Astrocyte (in vitro differentiated cells and primary cell): Measurements from ENCODE around the gene LAIR2. TPM values are rescaled to one million over a fixed set of nuclear protein-coding genes. Genes with fewer than 3 reads are reported as not detected.
A peak's percentile ranks its signal among the peaks of the same experiment; 100 is the strongest.

Experiments used
- DNase-seq: peaks from one replicate; pipeline ENCODE4 v3.0.0-alpha.2; 2010; ENCODE audit warnings: low read depth
- FAIRE-seq: peaks from 2 replicates; lab custom pipeline; 2011; peaks lifted over from hg19 to GRCh38; lab: Jason Lieb, UNC
- H2AFZ ChIP-seq: 2 replicates; pipeline ENCODE4 v1.6.0; 2012; ENCODE audit warnings: low read depth, low read length, inconsistent platforms
- H3K27ac ChIP-seq: 2 replicates; pipeline ENCODE4 v1.5.1; 2011; ENCODE audit warnings: low read depth, low read length, inconsistent platforms
- H3K27me3 ChIP-seq: 2 replicates; pipeline ENCODE4 v1.6.0; 2011; ENCODE audit warnings: low read length, inconsistent platforms; ENCODE audit not compliant: insufficient read depth
- H3K36me3 ChIP-seq: 2 replicates; pipeline ENCODE4 v1.5.1; 2011; ENCODE audit warnings: low read length, inconsistent platforms; ENCODE audit not compliant: insufficient read depth
- H3K4me1 ChIP-seq: 2 replicates; pipeline ENCODE4 v1.5.1; 2011; ENCODE audit warnings: low read length, inconsistent platforms; ENCODE audit not compliant: insufficient read depth
- H3K4me2 ChIP-seq: 2 replicates; pipeline ENCODE4 v1.6.0; 2012; ENCODE audit warnings: low read length, inconsistent platforms
- H3K4me3 ChIP-seq: 2 replicates; pipeline ENCODE4 v1.5.1; 2011; ENCODE audit warnings: low read depth, mild to moderate bottlenecking, low read length, inconsistent platforms; ENCODE audit not compliant: insufficient read depth
- H3K79me2 ChIP-seq: 2 replicates; pipeline ENCODE4 v1.6.0; 2012; ENCODE audit warnings: mild to moderate bottlenecking, low read length, inconsistent platforms; ENCODE audit not compliant: insufficient read depth
- H3K9ac ChIP-seq: 2 replicates; pipeline ENCODE4 v1.6.0; 2012; ENCODE audit warnings: mild to moderate bottlenecking, low read length, inconsistent platforms
- H3K9me3 ChIP-seq: 2 replicates; pipeline ENCODE4 v1.5.1; 2012; ENCODE audit warnings: low read depth, mild to moderate bottlenecking, low read length, inconsistent platforms; ENCODE audit not compliant: insufficient read depth
- H4K20me1 ChIP-seq: 2 replicates; pipeline ENCODE4 v1.6.0; 2012; ENCODE audit warnings: low read length, inconsistent platforms; ENCODE audit not compliant: insufficient read depth
- H3K27ac Mint-ChIP-seq: one replicate; pipeline ENCODE4 v1.8.0; 2021; ENCODE audit warnings: mild to moderate bottlenecking, mixed read lengths; ENCODE audit not compliant: unreplicated experiment
- H3K27me3 Mint-ChIP-seq: one replicate; pipeline ENCODE4 v1.8.0; 2021; ENCODE audit warnings: low read depth, mixed read lengths; ENCODE audit not compliant: unreplicated experiment
- H3K36me3 Mint-ChIP-seq: one replicate; pipeline ENCODE4 v1.8.0; 2021; ENCODE audit warnings: low read depth, mixed read lengths; ENCODE audit not compliant: unreplicated experiment
- H3K4me1 Mint-ChIP-seq: one replicate; pipeline ENCODE4 v1.8.0; 2021; ENCODE audit warnings: low read depth, mixed read lengths; ENCODE audit not compliant: unreplicated experiment
- H3K4me3 Mint-ChIP-seq: one replicate; pipeline ENCODE4 v1.8.0; 2021; ENCODE audit warnings: mild to moderate bottlenecking, moderate library complexity, mixed read lengths; ENCODE audit not compliant: unreplicated experiment
- H3K9me3 Mint-ChIP-seq: one replicate; pipeline ENCODE4 v1.8.0; 2021; ENCODE audit warnings: mild to moderate bottlenecking, mixed read lengths; ENCODE audit not compliant: unreplicated experiment
- CTCF ChIP-seq: IDR thresholded peaks from 2 replicates; pipeline ENCODE4 v1.5.1; 2011; ENCODE audit warnings: low read depth, mild to moderate bottlenecking, inconsistent platforms, low read length, moderate library complexity; ENCODE audit not compliant: insufficient read depth
- EZH2 ChIP-seq: IDR thresholded peaks from 2 replicates; pipeline ENCODE4 v1.6.1; 2012; ENCODE audit warnings: mild to moderate bottlenecking, low read length, inconsistent platforms; ENCODE audit not compliant: insufficient read depth
- total RNA-seq: library from RNA; stranded (reverse); gene quantifications from 2 replicates; pipeline ENCODE4 v1.2.1, GENCODE V29; 2021

LAIR2 gene
- total RNA-seq, 1 donor from 2014 or later, result not detected

- H3K9me3 ChIP-seq, result no peaks in the 10 kb centered on the region
- H3K27me3 Mint-ChIP-seq, result no peaks in the 10 kb centered on the region
- H3K27ac ChIP-seq, result no peak overlapping the region
- H3K79me2 ChIP-seq, result peaks cover 98% of the 10 kb centered on the region
- H3K9me3 Mint-ChIP-seq, result peaks cover 2% of the 10 kb centered on the region
- H3K36me3 ChIP-seq, result peaks cover 36% of the 10 kb centered on the region
- FAIRE-seq (no peak), DNase-seq (no peak)
- no peak overlapping the region for H3K4me2 ChIP-seq
- peaks cover 27% of the 10 kb centered on the region for H3K36me3 Mint-ChIP-seq
- peak overlapping the region; percentile 14 for H3K4me3 Mint-ChIP-seq
- H2AFZ ChIP-seq, result no peak overlapping the region
- H3K4me1 ChIP-seq, result peaks cover 17% of the 10 kb centered on the region
- no peak overlapping the region for H3K27ac Mint-ChIP-seq
- no peak overlapping the region for H3K4me3 ChIP-seq
- H3K27me3 ChIP-seq, result no peaks in the 10 kb centered on the region
- TF ChIP-seq EZH2, result no peak
- no peak for TF ChIP-seq CTCF
- H3K4me1 Mint-ChIP-seq, result peaks cover 19% of the 10 kb centered on the region
- H4K20me1 ChIP-seq, result peaks cover 98% of the 10 kb centered on the region
- H3K9ac ChIP-seq, result no peak overlapping the region
Observed at GRCh38 chr19:54454781-54455675, 47.6 kb upstream of the LAIR2 start.

GRCh38 chr19:54455786-54456422, 46.7 kb upstream of the LAIR2 start:
- H2AFZ ChIP-seq, result no peak overlapping the region

More at GRCh38 chr19:54455786-54456422, 46.7 kb upstream of the LAIR2 start:
- peaks cover 94% of the 10 kb centered on the region for H4K20me1 ChIP-seq
- H3K4me1 ChIP-seq, result peaks cover 13% of the 10 kb centered on the region
- Mint-ChIP-seq H3K9me3 (peaks cover 1% of the 10 kb centered on the region), H3K36me3 (peaks cover 27% of the 10 kb centered on the region), H3K27me3 (no peaks in the 10 kb centered on the region), H3K4me1 (peaks cover 16% of the 10 kb centered on the region), H3K4me3 (no peak overlapping the region), H3K27ac (no peak overlapping the region)
- peaks cover 92% of the 10 kb centered on the region for H3K79me2 ChIP-seq
- peaks cover 36% of the 10 kb centered on the region for H3K36me3 ChIP-seq
- H3K27me3 ChIP-seq, result no peaks in the 10 kb centered on the region
- H3K9me3 ChIP-seq, result no peaks in the 10 kb centered on the region
- no peak overlapping the region for H3K27ac ChIP-seq
- TF ChIP-seq EZH2, result no peak
- no peak for TF ChIP-seq CTCF
- no peak overlapping the region for H3K4me3 ChIP-seq
- H3K4me2 ChIP-seq, result no peak overlapping the region
- FAIRE-seq, result no peak
- no peak overlapping the region for H3K9ac ChIP-seq
- DNase-seq, result no peak
